GM18498 (cell line): Measurements from ENCODE around the gene WDCP.
"Not testable (repeated sequence)": the region's sequence is repeated elsewhere in the genome, so short reads cannot be mapped to it uniquely, and the experiment has no call there.

Experiments used
- ATAC-seq: cut with Tn5 transposase; IDR thresholded peaks from one replicate; pipeline ENCODE4 v1.9.1; 2021; ENCODE audit warnings: mild to moderate bottlenecking, moderate library complexity; ENCODE audit not compliant: unreplicated experiment

The WDCP gene, protein sequence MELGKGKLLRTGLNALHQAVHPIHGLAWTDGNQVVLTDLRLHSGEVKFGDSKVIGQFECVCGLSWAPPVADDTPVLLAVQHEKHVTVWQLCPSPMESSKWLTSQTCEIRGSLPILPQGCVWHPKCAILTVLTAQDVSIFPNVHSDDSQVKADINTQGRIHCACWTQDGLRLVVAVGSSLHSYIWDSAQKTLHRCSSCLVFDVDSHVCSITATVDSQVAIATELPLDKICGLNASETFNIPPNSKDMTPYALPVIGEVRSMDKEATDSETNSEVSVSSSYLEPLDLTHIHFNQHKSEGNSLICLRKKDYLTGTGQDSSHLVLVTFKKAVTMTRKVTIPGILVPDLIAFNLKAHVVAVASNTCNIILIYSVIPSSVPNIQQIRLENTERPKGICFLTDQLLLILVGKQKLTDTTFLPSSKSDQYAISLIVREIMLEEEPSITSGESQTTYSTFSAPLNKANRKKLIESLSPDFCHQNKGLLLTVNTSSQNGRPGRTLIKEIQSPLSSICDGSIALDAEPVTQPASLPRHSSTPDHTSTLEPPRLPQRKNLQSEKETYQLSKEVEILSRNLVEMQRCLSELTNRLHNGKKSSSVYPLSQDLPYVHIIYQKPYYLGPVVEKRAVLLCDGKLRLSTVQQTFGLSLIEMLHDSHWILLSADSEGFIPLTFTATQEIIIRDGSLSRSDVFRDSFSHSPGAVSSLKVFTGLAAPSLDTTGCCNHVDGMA

DNA sequence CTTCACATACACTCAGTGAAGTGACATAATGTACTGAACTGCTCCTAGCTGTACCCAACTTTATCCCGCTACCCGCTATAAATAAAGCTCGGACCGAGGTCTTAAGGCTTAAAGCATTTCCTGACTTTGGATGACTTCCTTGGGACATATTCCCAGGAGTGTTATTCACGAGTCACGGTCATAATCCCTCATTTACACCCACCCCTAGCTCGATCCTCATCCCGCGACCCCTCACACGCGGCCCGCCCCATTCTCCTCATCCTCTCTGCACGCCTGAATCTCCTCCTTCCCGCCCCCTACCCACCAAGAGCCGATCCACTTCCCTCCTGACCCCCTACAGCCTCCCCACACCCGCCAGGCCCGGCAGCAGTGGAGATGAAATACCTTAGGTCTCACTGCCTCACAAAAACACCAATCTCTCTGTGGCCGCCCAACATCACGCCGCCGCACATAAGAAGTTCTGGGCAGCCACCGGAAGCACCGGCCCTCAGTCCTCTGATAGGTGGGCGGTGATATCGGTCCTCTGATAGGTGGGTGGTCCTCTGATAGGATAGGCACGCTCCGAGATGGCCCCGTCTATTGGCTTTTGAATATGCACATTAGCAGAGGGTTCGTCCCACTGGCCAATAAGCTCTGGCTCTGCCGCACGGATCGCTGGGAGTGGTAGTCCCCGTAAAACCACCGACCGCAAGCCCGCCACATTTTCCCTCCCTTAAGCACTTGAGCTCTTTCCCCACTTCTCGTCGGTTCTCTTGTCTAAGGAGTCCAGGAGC, at the start of gene WDCP:
WDCP (minus strand) TSS at position 462 of the 773 bp plus-strand sequence. CDS start 7,897 bp downstream, outside the sequence.
- ATAC-seq, result peak; percentile 99

DNA sequence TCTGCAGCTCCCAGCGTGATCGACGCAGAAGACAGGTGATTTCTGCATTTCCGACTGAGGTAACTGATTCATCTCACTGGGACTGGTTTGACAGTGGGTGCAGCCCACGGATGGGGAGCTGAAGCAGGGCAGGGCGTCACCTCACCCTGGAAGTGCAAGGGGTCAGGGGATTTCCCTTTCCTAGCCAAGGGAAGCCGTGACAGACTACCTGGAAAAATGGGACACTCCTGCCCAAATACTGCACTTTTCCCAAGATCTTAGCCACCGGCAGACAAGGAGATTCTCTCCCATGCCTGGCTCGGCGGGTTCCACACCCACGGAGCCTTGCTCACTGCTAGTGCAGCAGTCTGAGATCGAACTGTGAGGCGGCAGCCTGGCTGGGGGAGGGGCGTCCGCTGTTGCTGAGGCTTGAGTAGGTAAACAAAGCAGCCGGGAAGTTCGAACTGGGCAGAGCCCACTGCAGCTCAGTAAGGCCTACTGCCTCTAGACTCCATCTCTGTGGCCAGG, 48.0 kb upstream of the WDCP start:
- not testable (repeated sequence) for ATAC-seq

DNA sequence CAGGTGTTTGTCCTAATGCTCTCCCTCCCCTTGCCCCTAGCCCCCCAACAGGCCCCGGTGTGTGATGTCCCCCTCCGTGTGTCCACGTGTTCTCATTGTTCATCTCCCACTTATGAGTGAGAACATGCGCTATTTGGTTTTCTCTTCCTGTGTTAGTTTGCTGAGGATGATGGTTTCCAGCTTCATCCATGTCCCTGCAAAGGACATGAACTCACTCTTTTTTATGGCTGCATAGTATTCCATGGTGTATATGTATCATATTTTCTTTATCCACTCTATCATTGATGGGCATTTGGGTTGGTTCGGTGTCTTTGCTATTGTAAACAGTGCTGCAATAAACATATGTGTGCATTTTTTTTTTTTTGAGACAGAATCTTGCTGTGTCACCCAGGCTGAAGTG, 46.1 kb upstream of the WDCP start:
- not testable (repeated sequence) for ATAC-seq

DNA sequence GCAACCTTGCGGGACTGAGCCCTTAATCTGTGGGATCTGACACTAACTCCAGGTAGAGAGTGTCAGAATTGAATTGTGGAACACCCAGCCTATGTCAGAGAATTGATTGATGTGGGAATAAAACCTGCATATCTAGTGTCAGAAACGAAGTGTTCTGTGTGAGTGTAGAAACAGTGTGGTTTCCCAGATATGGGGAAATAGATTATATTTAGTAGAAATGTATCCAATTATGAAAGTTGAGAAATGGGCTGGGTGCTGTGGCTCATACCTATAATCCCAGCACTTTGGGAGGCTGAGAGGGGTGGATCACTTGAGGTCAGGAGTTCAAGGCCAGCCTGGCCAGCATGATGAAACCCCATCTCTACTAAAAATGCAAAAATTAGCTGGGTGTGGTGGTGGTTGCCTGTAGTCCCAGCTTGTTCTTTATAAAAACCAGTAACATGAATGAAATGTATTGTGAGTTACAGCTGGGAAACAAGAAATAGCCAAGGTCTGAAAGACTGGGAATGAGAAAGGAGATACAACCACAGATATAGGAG, 41.7 kb upstream of the WDCP start:
- no peak for ATAC-seq

DNA sequence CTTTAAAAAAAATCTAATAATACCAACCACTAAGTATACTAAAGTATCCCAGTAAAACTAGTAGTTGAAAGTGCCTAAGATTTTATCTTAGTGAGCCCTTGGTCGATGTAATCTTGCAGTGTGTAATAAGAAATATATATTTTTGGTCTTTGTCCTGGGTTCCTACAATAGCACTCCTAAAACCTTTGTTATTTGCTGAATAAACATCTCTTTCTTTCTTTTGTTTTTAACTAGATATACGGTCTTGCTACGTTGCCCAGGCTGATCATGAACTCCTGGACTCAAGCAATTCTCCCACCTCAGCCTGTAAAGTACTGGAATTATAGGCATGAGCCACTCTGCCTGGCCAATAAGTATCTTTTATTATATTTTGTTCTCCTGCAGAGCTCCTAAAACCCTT, 39.8 kb upstream of the WDCP start:
- ATAC-seq, result no peak

DNA sequence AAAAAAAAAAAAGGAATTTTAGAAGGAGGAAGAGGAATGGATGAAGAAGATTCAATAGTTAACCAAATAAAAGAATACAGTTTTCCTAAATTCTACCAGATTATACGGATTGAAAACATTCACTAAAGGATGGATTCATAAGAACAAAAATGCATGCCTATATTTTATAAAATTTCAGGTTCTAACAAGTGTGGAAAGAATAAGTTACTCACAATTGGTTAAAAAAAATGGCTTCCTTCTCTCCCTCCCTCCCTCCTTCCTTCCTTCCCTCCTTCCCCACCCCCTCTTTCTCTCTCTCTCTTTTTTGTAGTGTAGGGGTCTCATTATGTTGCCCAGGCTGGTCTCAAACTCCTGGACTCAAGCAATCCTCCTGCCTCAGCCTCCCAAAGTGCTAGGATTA, 39.0 kb upstream of the WDCP start:
- no peak for ATAC-seq

DNA sequence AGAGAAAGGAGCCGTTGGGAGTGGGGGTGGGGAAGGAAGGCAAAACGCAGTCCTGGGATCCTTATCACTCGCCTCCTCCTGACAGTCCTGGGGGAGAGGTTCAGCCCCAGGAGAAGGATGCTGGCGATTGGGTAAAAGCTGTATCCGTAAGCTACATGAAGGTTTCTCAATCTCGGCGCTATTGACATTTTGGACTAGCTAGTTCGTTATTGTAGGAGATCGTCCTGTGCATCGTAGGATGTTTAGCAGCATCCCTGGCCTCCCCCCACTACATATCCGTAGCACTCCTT, 38.0 kb upstream of the WDCP start:
- ATAC-seq, result no peak

DNA sequence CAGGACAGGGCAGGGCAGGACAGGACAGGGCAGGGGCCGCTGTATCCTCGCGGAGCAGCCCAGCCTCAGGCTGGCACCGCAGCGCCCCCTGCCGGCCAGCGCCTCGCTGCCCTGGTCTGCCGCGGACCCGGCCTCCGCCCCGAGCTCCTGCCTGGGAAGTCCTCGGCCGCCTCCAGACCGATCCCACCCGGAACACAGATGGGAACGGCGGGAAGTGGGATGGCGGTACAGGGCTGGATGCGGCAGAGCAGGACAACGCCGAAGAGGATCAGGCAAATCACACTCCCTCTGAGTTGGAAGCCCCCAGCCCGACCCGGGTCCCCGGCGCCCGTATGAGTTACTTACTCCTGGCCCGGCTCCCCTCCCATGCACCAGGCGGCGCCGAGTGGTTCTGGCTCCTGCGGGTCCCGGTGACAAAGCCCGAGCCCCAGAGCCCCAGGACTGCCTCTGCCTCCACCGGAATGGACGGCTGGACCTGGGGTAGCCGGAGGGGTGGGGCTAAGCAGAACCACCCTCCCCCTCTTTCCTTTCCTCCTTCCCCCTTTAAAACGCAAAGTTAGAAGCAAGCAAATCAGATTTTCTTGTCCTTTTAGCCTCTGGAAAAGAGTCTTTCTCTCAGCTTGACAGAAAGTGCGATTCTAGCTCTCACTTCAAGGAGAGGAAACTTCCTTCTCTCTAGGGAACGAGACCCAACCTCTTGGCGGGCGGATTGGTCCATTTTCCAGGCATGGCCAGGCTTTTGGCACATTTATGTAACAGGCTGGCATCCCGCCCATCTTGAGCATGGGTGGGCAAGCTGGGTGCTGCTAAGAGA, 37.4 kb upstream of the WDCP start, which contains the start of gene TP53I3:
TP53I3 (minus strand) TSS at position 449 of the 814 bp plus-strand sequence. CDS start 508 bp downstream, outside the sequence.
- ATAC-seq, result peak; percentile 82

DNA sequence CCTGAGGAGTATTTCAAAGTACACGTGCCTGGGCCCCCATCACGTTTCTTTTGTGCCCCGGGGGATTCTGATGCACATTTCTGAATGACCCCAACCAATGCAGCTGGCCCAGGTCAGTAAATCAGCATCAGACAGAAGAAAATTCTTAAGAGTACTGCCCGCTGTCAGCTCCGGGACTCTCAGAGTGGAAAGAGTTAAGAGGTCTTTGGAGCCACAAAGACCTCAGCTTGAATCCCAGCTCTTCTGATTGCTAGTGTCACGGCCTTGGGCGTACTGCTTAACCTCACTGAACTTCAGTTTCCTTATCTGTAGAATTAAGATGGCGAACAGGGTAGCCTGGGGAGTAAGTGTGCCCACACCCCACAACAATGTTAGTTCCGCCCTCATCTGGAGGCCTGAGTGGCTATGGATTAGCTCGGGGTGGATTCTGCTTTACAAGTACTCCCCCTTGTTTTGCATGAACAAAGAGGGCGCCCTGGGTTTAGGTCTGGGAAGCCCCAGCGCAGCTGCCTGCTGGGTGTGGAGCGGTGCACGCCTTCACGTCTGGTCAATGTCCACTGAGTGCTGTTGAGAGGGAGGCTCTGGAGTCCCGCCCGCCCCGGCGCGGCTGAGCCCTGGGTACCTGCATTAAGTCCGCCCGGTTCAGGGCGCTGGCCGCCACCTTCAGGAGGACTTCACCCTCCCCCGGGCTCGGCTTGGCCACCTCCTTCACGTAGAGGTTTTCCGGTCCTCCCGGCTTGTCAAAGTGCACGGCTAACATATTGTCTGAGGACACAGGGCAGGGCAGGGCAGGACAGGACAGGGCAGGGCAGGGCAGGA, 36.6 kb upstream of the WDCP start:
- ATAC-seq, result peak; percentile 78

DNA sequence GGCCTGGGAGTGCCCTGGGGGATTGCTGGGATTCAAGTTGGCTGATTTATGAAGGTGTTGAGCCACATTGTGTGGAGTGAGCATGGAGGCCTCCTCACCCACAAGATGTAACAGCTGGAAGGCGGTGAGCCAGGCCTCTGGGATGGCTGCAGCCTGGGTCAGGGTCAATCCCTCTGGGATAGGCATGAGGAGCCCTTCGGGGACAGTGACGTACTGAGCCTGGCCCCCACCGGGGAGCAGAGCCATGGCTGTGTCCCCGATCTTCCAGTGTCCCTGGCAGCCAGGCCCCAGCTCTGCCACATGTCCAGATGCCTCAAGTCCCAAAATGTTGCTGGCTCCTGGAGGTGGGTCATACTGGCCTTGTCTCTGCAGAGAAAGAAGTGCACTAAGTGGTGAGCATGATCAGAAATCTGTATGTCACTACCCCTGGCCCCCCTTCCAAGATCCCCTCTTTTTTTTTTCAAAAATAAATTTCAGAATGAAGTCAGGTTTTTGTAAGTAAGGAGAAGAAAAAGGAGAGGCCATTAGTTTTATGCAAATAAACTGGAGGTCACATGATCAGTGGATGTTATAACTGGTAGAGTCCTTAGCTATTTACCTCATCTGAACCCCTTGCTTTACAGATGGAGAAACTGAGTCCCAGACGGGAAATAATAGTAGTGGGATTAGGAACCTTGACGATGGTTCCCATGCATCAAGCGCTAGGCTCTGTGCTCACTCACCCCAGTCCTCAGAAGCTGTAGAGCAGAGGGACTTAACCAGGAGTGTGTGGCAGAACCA, 35.8 kb upstream of the WDCP start:
- ATAC-seq, result no peak

DNA sequence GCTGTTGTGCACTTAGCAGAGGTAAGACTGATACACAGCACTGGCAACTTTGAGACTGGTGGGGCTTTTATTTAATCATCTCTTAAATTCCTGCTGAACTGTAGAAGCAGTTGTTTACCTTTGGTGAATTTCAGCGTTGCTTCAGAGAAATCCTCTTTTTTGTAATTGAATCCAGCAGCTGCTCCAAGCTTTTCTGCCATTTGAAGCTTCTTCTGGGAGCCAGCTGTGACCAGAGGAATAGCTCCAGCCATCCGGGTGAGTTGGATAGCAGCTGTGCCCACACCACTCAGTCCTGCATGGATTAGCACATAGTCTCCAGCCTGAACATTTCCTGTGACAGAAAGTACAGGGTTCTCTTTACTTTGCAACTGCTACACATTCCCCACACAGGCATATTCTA, 33.5 kb upstream of the WDCP start:
- no peak for ATAC-seq

DNA sequence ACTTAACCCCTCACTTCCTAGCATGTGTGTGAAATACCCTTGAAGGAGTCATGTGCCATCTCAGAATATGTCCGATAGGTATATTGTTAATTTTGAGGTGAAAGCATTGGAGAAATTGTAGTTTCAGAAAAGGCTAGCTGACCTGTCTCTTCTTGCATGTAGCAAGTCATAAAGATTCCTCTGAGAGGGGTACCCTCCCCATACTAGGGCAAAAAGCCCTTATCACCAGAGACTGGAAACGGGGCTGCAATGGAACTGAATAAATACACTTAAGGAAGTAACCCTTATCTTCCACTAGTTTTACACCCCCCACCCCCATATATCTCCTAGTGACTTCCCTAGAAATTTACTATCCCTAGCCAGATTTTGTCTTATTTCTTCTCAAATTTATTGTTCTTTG, 30.7 kb upstream of the WDCP start:
- no peak for ATAC-seq

DNA sequence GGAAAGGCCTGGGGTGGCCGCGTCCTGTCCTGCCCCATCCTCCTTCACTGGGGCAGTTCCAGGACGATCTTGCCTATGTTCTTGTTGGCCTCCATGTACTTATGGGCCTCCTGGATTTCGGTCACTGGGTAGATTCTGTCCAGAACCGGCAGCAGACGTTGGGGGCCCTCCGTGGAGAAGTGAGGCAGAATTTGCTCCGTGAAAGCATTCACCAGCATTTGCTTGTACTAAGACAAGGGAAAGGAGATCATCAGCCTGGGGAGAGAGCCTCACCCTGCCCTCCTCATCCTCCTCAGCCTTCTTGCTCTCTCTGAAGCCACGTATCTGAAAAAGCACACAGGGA, 30.3 kb upstream of the WDCP start:
- ATAC-seq, result no peak

DNA sequence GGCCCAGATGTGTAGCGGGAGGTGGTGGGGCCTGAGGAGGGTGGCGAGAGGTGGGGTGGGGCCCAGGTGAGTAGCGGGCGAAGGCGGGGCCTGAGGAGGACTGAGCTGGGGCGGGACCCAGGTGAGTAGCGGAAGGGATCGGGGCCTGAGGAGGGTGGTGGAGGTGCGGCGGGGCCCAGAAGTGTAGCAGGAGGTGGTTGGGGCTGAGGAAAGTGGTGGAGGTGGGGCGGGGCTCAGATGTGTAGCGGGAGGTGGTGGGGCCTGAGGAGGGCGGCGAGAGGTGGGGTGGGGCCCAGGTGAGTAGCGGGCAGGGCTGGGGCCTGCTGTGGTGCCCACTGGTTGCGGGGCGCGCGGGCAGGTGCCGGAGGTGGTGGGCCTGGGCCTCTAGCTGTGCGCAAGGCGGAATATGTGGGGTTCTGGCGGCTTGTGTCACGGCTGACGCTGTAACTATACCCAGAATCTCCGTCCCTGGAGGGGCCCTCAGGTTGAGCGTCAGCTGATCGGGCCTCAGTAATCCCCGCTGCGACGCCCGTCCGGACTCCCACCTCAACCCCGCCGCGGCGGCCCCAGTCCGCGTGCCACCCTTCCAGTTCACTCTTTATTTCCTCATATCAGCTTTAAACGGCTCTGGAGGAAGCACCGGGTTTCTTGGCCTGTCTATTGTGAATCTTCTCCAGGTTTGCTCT, 29.8 kb upstream of the WDCP start:
- peak; percentile 22 for ATAC-seq

DNA sequence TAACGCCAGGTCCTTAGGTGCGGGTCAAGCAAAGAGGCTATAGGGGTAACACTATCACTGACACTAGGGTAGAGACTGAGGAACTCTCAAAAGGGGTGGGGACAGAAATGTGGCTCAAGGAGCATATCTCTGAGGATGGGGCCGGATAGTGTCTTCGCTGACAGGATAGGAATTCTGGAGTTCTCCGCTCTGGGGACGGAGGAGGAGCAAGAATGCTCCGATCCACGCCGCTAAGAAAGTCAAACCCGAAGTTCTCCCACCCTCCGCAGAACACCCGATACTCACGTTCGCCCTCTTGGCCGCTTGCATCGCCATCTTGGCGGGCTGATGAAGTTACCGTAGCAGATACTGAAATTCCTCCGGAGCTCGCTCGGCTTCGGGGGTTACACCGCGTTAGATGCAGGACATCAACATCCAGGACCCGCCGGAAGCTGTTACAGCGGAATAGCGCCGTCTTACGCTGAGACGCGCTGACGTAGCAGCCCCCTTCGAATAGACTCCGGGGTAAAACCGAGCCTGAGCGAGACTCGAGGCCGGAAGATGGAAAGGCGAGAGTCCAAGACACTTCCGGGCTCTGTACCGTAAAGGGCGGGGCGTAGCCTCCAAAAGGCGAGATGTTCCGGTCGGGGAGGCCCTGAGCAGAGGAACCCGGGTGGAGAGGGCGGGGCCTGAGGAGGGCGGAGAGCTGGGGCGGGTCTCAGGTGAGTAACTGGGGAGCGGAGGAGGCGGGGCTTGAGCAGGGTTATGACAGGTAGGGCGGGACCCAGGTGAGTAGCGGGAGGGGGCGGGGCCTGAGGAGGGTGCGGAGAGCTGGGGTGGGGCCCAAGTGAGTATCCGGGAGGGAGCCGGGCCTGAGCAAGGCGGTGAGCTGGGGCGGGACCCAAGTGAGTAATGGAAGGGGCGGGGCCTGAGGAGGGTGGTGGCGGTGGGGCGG, 29.0 kb upstream of the WDCP start, which contains the start of gene SF3B6:
SF3B6 (minus strand) TSS at position 412 of the 934 bp plus-strand sequence; CDS start at position 315, 97 bp downstream.
- ATAC-seq, result peak; percentile 92

DNA sequence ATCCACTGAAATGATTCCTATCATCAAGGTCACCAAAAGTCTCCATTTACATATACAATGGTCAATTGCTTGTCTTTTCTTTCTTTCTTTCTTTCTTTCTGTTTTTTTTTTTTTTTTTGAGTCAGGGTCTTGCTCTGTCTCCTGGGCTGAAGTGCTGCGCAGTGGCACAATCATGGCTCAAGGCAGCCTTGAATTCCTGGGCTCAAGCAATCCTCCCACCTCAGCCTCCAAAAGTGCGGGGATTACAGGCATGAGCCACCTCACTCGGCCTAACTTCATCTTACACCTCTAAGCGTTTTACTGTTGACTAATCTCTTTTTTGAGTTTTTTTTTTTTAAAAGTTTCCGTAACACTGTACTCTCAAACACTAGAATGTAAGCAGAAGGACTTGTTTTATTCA, 28.1 kb upstream of the WDCP start:
- no peak for ATAC-seq

DNA sequence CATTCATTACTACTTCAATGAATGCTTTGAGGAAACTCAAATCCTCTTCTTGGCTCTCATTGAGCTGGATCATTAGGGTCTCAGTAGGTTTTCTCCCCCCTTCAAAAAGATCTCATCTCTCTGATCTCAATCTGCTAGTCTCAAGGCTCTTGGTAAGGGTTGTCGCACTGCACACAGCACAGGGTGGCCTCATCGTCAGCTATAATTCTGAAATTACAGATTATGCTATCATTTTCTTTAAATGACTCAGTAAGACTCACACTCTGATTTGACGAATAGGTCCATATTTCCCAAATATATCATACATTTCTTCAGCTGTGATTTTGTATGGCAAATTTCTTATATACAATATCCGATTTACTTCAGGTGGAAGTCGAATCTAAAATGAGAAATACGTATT, 26.6 kb upstream of the WDCP start:
- ATAC-seq, result no peak
